ENCODE results near the gene FBLIM1.

Gene FBLIM1

DNA sequence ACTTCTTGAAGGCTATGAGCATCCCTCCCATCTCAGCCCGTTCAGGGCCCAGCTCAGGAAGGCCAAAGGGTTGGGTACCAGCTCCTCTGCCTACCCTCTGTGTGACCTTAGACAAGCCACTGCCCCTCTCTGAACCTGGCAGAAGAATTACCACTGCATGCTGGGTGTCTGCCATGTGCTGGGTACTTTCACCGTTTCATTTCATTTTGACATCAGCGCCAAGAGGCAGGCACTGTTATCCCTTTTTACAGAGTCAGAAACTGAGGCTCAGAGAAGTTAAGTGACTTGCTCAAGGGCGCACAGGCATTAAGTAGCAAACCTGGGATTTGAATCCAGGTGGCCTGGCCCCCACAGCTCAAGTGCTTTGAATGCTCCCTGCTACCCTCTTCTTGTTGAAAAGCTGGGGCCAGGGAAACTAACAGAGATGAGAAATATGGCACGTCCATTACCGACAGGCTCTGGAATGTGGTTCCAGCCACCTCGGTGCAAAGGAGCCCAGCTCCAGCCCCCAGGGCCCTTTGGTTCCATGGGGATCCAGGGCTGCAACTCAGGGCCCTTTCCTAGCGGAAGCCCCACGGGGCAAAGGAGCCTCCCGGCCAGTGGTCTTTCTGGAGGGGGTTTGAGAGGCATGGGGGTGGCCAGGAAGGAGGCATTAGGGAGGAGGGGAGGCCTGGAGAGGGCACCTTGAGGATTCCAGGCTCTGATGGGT lies 9.8 kb upstream of the FBLIM1 start:
- DNase-seq: no peak

GRCh38 chr1:15749399-15750291 lies 8.9 kb upstream of the FBLIM1 start:
- no peak for DNase-seq

GRCh38 chr1:15750924-15751323 lies 7.7 kb upstream of the FBLIM1 start:
- no peak for DNase-seq

DNA sequence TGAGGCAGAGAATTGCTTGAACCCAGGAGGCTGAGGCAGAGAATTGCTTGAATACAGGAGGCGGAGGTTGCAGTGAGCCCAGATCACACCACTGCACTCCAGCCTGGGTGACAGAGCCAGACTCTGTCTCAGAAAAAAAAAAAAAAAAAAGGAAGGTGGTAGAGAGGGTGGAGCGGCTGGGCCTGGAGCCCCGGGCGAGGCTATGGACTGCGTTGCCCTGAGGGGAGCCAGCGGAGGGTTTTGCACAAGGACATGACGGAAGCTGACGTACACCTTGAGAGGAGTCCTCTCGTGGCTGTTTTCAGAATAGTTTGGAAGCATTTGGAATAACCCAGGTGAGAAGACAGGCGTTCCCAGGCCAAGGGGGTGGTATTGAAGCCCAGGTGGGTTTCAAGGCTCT lies 6.9 kb upstream of the FBLIM1 start:
- DNase-seq: no peak

DNA sequence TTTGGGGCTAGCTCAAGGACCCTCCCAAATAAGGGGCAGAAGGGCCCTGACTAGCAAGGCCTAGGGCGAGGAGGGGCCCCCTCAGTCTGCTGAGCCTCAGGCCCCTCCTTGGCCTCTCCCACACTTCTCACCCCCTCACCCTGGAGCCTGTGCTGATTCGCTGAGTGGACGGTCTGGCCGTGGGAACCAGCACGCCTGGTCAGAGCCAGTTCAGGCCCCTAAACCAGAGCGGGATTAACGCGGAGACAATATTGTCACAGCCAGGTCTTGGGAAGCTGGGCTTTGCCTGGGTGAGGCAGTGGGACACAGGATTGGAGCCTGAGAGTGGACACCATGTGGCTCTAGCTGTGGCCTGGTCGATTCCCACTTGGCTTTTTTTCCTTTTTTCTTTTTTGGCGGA lies 4.8 kb upstream of the FBLIM1 start:
- no peak for DNase-seq

GRCh38 chr1:15755021-15755645 lies 3.5 kb upstream of the FBLIM1 start:
- no peak for DNase-seq

DNA sequence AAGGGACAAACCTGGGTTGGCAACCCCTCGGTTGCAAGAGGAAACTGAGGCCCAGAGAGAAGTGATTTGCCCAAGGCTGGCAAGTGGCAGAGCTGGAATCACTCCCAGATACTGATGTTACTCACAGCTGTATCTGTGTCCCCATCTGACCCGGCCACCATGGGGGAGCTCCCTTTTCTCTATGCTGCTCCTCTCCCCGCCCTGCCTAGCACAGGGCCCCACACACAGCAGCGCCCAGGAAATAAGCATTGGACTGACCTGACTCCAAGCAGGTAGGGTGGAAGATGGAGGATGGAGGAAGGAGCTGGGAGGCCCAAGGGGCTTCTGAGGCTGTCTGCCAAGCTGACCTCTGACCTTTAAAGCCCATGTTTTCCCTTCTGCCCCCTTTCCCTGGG lies 3.0 kb upstream of the FBLIM1 start:
- no peak for DNase-seq

DNA sequence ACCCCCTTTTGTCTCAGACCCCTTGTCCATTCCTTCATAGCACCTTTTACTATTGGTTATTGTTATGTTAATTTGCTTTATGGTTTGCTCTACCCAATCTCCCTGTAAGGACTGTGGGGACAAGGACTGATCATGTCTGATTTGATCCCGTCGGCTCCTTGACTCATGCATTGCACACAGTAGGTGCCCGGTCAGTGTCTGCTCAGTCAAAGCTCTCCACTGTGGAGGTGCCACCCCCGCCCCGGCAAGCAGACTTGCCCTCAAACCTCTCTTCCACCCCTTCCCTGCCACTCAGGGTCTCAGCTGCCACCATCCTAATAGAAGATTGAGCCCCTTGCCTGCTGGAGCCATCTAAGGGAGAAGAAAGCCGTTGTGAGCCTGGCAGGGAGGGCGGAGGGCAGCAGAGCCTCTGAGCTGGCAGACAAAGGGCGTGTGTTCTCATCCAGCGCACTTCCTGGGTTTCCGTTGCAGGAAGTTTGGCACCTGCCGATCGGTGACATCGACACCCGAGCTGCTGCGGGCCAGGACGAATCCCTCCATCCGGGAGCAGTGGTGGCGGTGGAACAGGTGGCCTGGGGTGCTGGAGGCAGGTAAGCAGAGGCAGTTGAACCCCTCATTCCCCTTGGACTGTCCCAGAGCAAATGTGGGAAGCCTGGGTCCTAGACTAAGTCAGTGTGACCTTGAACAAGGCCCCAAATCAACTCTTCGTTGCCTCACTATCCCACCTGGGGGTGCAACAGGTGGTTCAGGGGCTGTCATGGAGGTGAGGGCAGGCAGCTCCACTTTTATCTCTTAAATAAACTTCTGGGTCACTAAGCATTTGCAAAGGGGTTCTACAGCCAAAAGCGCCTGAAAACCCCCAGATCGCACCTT lies 2.2 kb upstream of the FBLIM1 start:
- DNase-seq: no peak

DNA sequence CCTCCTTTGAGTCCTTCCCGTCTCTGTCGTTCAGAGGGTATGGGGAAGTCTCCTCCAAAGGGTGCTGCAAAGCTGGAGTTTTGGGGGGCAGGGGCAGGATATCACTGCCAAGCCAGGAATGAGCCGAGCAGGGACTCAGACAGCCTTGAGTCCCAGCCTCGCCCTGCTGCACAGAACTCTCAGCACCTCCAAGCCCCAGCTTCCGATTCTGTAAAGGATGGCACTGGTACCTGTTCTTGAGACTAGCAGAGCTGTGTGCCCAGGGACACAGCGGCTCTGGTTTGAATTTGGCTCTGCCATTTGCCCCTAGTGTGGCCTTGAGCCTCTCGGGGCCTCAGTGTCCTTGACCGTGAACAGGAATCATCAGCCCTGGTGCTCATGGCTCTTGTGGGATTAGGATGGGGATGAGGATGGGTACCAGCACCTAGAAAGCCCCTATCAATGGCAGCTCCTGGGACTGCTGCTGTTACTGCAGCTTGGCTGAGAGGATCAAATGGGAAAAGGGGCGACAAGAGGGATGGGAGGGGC lies 1.5 kb upstream of the FBLIM1 start:
- DNase-seq: no peak

DNA sequence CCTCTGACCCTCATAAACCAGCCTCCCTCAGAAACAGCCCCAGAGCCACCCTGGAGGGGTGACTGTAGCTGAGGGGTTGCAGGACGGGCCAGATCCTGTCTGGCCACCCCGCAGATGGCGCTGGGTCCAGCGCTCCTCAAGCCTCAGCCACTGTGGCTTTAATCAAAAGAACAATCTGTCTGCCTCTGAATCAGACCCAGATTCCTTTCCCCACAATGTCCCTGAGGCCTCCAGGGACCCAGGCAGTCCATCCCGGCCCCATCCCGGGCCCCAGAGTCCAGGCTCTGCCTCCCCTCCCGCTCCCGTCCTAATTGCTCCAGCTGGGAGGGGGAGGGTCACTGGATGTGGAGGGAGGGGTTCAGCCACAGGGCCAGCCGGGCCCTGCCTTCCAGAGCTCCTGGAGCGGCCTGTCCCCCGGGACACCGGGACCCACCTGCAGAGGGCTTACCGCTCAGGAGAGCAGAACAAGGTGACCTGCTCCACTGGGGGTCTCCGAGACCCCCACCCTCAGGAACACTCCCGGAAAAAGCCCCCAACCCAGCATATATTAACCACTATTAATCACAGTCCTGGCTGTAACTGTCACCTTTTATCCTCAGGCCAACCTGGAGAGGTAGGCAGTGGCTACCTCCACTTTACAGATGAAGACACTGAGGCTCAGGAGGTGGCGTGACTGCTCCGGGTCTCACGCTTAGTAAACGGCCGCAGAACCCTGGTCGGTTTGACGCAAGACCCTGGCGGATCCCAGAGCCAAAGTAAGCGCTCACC lies 836 bp upstream of the FBLIM1 start:
- no peak for DNase-seq

DNA sequence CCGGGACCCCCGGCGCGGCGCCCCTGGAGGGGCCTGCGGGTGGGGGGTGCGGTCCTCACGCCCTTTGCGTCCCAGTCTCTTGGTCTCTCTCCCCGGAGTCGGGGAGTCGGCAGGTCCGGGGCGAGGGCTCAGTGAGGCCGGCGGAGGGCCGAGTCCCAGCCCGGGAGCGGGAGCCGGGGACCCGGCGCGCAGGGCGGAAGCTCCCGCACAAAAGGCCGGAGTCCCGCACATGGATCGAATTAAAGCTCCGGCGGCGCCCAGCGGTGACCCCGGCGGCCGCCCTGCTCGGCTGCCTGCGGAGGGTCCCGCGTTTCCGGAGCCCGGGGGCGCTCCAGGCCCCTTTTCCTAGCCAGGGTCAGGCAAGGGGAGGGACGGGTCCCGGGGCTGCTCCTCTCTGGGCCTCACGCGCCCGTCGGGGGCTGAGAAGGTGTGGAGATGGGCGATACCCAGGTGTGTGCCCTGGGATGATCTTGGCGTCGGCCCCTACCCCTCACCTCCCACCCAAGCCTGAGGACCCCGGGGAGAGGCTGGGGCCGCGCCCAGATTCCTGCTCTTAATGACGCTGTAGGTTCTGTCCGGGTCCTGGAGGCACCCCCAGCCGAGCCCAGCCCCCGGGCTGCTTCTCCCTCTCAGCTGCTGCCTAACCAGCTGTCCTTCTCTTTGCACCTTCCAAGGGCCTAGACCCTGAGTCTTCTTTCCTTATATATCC lies 512 bp downstream of the FBLIM1 start:
- DNase-seq: no peak

DNA sequence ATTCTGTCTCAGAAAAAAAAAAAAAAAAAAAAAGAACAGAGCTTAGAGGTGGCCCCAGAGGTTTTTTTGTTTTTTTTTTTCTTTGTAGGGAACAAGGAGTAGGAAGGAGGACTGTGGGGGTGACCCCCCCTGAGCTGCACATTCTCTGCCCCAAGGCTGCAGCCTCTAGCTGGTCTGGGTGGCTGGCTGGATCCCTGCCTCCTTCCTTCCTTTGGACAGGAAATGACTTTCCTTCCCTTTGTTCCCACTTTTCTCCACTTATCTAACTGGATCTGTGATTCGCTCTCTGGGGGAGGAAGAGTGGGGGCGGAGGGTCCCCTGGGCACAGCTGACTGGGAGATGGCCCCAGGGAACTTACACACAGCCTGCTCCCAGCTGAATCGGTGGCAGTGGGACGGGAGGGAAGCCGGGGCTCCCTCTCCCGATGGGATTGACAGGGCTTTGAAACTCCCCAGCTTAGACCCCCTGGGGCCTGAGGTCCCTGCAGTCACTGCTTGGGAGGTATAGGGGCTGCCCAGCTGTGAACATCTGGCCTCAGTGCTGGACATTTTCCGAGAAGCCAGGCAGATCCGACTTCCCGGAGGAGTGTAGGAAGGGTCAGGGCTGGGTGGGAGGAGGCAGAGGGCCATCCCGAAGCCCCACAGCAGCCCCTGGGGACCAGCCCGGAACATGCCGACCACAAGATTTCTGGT lies 2.1 kb downstream of the FBLIM1 start:
- DNase-seq: no peak

- DNase-seq: no peak
Measured at GRCh38 chr1:15761366-15762128, 3.0 kb downstream of the FBLIM1 start.

DNA sequence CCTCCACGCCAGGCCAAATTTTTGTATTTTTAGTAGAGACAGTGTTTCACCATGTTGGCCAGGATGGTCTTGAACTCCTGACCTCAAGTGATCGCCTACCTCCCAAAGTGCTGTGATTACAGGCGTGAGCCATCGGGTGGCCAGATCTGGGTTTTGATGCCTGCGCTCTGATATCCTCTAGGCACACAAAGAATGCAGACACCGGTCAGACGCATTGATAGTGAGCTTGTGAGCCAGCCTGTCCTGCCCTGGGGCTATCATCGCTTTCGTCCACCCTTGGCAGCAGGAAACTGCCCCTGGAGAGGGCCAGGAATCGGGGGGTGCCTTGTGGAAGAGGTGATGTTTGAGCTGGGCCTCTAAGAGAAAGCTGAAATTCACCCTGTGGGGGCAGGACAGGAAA lies 4.0 kb downstream of the FBLIM1 start:
- no peak for DNase-seq

DNA sequence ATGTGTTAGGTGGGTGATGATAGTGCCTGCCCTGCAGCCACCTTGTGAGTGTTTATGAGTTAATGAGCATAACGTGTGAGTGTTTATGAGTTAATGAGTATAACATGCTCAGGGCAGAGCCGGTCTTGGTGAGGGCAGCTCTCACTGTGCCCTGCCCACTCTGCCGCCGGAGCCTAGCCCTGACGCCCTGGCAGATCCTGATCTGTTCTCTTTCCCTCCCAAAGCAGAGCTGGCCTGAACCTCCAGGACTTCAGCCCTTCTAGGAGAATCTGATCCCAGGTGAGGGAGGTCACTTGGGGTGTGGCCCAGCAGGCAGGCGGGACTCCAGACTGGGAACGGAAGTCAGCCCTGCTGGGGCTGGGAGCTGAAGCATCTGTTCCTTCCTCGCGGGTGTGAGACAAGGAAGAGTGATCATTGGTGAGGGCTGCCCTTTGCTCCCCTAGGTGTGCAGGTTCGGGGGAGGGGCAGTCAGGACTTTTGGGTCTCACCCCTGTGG lies 5.7 kb downstream of the FBLIM1 start:
- no peak for DNase-seq

DNA sequence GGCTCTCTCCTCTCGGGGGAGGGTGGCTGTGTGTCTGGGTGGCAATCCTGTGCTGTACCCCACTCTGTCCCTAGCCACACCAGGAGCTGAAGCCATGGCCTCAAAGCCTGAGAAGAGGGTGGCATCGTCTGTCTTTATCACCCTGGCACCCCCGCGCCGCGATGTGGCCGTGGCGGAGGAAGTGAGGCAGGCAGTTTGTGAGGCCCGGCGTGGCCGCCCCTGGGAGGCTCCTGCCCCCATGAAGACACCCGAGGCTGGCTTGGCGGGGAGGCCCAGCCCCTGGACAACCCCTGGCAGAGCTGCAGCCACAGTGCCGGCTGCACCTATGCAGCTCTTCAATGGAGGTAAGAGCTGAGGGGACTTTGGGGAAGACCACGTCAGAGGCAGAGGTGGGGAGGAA lies 6.3 kb downstream of the FBLIM1 start:
- no peak for DNase-seq

GRCh38 chr1:15765495-15766194 lies 7.0 kb downstream of the FBLIM1 start:
- no peak for DNase-seq

DNA sequence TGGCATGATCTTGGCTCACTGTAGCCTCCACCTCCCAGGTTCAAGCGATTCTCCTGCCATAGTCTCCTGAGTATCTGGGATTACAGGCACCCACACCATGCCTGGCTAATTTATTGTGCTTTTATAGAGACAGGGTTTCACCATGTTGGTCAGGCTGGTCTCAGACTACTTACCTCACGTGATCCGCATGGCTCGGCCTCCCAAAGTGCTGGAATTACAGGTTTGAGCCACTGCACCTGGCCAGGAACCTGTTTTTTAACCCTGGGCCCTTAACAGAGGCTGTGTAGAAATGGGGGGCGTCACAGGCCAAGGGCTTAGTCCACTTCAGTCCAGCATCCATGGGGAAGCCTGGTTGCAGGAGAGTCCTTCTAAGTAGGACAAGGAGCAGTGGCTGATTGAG lies 9.3 kb downstream of the FBLIM1 start:
- no peak for DNase-seq

DNA sequence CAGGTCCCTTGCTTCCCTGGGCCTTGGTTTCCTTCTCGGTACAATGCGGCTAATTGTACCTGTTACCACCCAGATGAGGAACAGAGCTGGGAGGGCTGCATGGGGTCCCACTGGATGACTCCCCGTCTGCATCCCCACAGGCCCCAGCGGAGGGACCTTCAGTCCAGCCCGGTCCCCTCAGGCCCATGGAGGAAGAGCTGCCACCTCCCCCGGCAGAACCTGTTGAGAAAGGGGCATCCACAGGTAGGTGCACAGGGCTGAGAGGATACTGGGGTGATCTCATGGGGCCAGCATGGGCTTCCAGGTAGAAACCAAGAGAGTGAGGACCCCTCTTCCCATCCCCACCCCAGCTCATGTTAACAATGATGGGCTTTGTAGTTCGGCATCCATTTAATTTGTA lies 9.8 kb downstream of the FBLIM1 start:
- no peak for DNase-seq
